Nephron progenitor cell (in vitro differentiated cells): ENCODE measurements around the gene HSF5.

ENCODE experiments used
- DNase-seq: peaks from one replicate; pipeline ENCODE4 v3.0.0; 2021
- H3K27ac Mint-ChIP-seq: 2 replicates; pipeline ENCODE4 v1.8.0; 2021; ENCODE audit warnings: mild to moderate bottlenecking, moderate library complexity, mixed read lengths
- H3K27me3 Mint-ChIP-seq: 2 replicates; pipeline ENCODE4 v1.8.0; 2021; ENCODE audit warnings: mild to moderate bottlenecking, low read depth, mixed read lengths; ENCODE audit not compliant: poor library complexity
- H3K36me3 Mint-ChIP-seq: 2 replicates; pipeline ENCODE4 v1.8.0; 2021; ENCODE audit warnings: low read depth, mixed read lengths
- H3K4me1 Mint-ChIP-seq: 2 replicates; pipeline ENCODE4 v1.8.0; 2021; ENCODE audit warnings: mixed read lengths
- H3K4me3 Mint-ChIP-seq: 2 replicates; pipeline ENCODE4 v1.8.0; 2021; ENCODE audit warnings: mild to moderate bottlenecking, moderate library complexity, mixed read lengths
- H3K9me3 Mint-ChIP-seq: 2 replicates; pipeline ENCODE4 v1.8.0; 2021; ENCODE audit warnings: mild to moderate bottlenecking, moderate library complexity, mixed read lengths
- CTCF ChIP-seq: fragments of 200-600 bp; sonication (generic); IDR thresholded peaks from 2 replicates; pipeline ENCODE4 v1.5.0; 2021; ENCODE audit warnings: antibody characterized with exemption

HSF5 gene

GRCh38 chr17:58380207-58381123 is 107.7 kb downstream of the HSF5 start:
- Mint-ChIP-seq H3K27me3 (peaks cover 3% of the 10 kb centered on the region), H3K9me3 (no peaks in the 10 kb centered on the region), H3K4me3 (no peak overlapping the region), H3K27ac (peak overlapping the region; percentile 90), H3K4me1 (peaks cover 66% of the 10 kb centered on the region), H3K36me3 (no peaks in the 10 kb centered on the region)
- TF ChIP-seq CTCF = no peak
- no peak for DNase-seq

GRCh38 chr17:58379511-58379824 is 108.7 kb downstream of the HSF5 start:
- no peaks in the 10 kb centered on the region for H3K9me3 Mint-ChIP-seq
- no peak overlapping the region for H3K4me3 Mint-ChIP-seq
- H3K27ac Mint-ChIP-seq = no peak overlapping the region
- TF ChIP-seq CTCF = no peak
- no peaks in the 10 kb centered on the region for H3K36me3 Mint-ChIP-seq
- peaks cover 3% of the 10 kb centered on the region for H3K27me3 Mint-ChIP-seq
- peaks cover 56% of the 10 kb centered on the region for H3K4me1 Mint-ChIP-seq
- DNase-seq = no peak

GRCh38 chr17:58378733-58379510 is 109.3 kb downstream of the HSF5 start:
- H3K36me3 Mint-ChIP-seq = no peaks in the 10 kb centered on the region
- TF ChIP-seq CTCF = no peak
- DNase-seq = no peak
- H3K4me3 Mint-ChIP-seq = no peak overlapping the region
- no peaks in the 10 kb centered on the region for H3K9me3 Mint-ChIP-seq
- peaks cover 3% of the 10 kb centered on the region for H3K27me3 Mint-ChIP-seq
- H3K27ac Mint-ChIP-seq = no peak overlapping the region
- peaks cover 50% of the 10 kb centered on the region for H3K4me1 Mint-ChIP-seq

GRCh38 chr17:58377661-58378060 is 110.5 kb downstream of the HSF5 start:
- Mint-ChIP-seq H3K4me1 (peaks cover 43% of the 10 kb centered on the region), H3K27me3 (peaks cover 3% of the 10 kb centered on the region), H3K9me3 (no peaks in the 10 kb centered on the region), H3K4me3 (no peak overlapping the region), H3K36me3 (no peaks in the 10 kb centered on the region), H3K27ac (no peak overlapping the region)
- DNase-seq = no peak
- TF ChIP-seq CTCF = no peak

GRCh38 chr17:58377093-58377601 is 111.1 kb downstream of the HSF5 start:
- Mint-ChIP-seq H3K36me3 (no peaks in the 10 kb centered on the region), H3K27me3 (peaks cover 3% of the 10 kb centered on the region), H3K9me3 (no peaks in the 10 kb centered on the region), H3K4me1 (peaks cover 38% of the 10 kb centered on the region), H3K4me3 (no peak overlapping the region), H3K27ac (no peak overlapping the region)
- DNase-seq = no peak
- no peak for TF ChIP-seq CTCF
